ENCODE measurements around the gene MMP24OS. TPM values are rescaled to one million over a fixed set of nuclear protein-coding genes. Genes with fewer than 3 reads are reported as not detected.

MMP24OS gene
- total and polyA plus RNA-seq, 7 donors, result 23.2 to 115 (median 39.8) TPM

- no peaks in the 10 kb centered on the region for H3K9me3 ChIP-seq
- peaks cover 0 to 11% (median 0%) of the 10 kb centered on the region in 4 donors for H3K4me1 ChIP-seq
- DNase-seq, result no peak
- H3K4me3 ChIP-seq, result no peak overlapping the region
- intact Hi-C loops (cut with DNase I), result no loop called here
- H3K27me3 ChIP-seq, result no peaks in the 10 kb centered on the region
- H3K27ac ChIP-seq, result no peak overlapping the region
- TF ChIP-seq CTCF (IDR thresholded peaks at IDR 0.05) (no peak), POLR2A (IDR thresholded peaks at IDR 0.05) (no peak), EP300 (IDR thresholded peaks at IDR 0.05) (no peak)
- H3K36me3 ChIP-seq, result peaks cover 0 to 8% (median 3%) of the 10 kb centered on the region in 4 donors
- WGBS, 2 donors, result 94 to 97% methylated on average over 2 of the region's 2 CpGs
Observed at GRCh38 chr20:35240811-35241293, 37.1 kb downstream of the MMP24OS start.

- H3K9me3 ChIP-seq, result no peaks in the 10 kb centered on the region
Observed at GRCh38 chr20:35240083-35240810, 37.7 kb downstream of the MMP24OS start.

GRCh38 chr20:35238735-35239134 lies 39.2 kb downstream of the MMP24OS start:
- Histone ChIP-seq H3K27me3 (no peaks in the 10 kb centered on the region), H3K36me3 (peaks cover 0 to 13% (median 5%) of the 10 kb centered on the region in 4 donors), H3K4me3 (no peak overlapping the region), H3K9me3 (no peaks in the 10 kb centered on the region), H3K27ac (no peak overlapping the region), H3K4me1 (peaks cover 0 to 11% (median 0%) of the 10 kb centered on the region in 4 donors)
- intact Hi-C loops (cut with DNase I), result no loop called here
- TF ChIP-seq POLR2A (IDR thresholded peaks at IDR 0.05) (no peak), EP300 (IDR thresholded peaks at IDR 0.05) (no peak), CTCF (IDR thresholded peaks at IDR 0.05) (no peak), POLR2AphosphoS5 (IDR thresholded peaks at IDR 0.05) (no peak)
- no peak for DNase-seq
- 84 to 90% methylated on average over 5 of the region's 5 CpGs for WGBS, 2 donors

More at GRCh38 chr20:35240083-35240810, 37.7 kb downstream of the MMP24OS start:
- no peak for TF ChIP-seq POLR2AphosphoS5 (IDR thresholded peaks at IDR 0.05)
- TF ChIP-seq CTCF (IDR thresholded peaks at IDR 0.05), result no peak
- no peak for TF ChIP-seq POLR2A (IDR thresholded peaks at IDR 0.05)
- no peak for TF ChIP-seq EP300 (IDR thresholded peaks at IDR 0.05)
- Histone ChIP-seq H3K36me3 (peaks cover 0 to 12% (median 5%) of the 10 kb centered on the region in 4 donors), H3K27me3 (no peaks in the 10 kb centered on the region), H3K27ac (no peak overlapping the region), H3K4me3 (no peak overlapping the region), H3K4me1 (peaks cover 0 to 11% (median 0%) of the 10 kb centered on the region in 4 donors)
- WGBS, 2 donors, result 79 to 86% methylated on average over 5 of the region's 5 CpGs
- DNase-seq, result no peak
- intact Hi-C loops (cut with DNase I), result no loop called here

GRCh38 chr20:35238170-35238569 lies 39.8 kb downstream of the MMP24OS start:
- H3K36me3 ChIP-seq, result peaks cover 0 to 13% (median 5%) of the 10 kb centered on the region in 4 donors
- H3K27me3 ChIP-seq, result no peaks in the 10 kb centered on the region
- intact Hi-C loops (cut with DNase I), result no loop called here
- no peak overlapping the region for H3K4me3 ChIP-seq
- WGBS, 2 donors, result 78 to 95% methylated on average over 4 of the region's 4 CpGs
- peaks cover 0 to 11% (median 0%) of the 10 kb centered on the region in 4 donors for H3K4me1 ChIP-seq
- H3K9me3 ChIP-seq, result no peaks in the 10 kb centered on the region
- no peak for DNase-seq
- TF ChIP-seq POLR2A (IDR thresholded peaks at IDR 0.05) (no peak), CTCF (IDR thresholded peaks at IDR 0.05) (no peak), EP300 (IDR thresholded peaks at IDR 0.05) (no peak), POLR2AphosphoS5 (IDR thresholded peaks at IDR 0.05) (no peak)
- no peak overlapping the region for H3K27ac ChIP-seq

Data from sigmoid colon (tissue), 7 donors.